Vagina (tissue), 2 donors: Measurements from ENCODE around the gene NECTIN2. TPM values are rescaled to one million over a fixed set of nuclear protein-coding genes. Genes with fewer than 3 reads are reported as not detected.

Experiments
- DNase-seq, 2 donors: peaks; one replicate each; pipeline ENCODE4 v3.0.0-alpha.2; 2017; ENCODE audit errors: extremely low spot score in 2 of 2
- H3K27ac ChIP-seq: fragments of 200-600 bp; sonication (generic); one replicate; pipeline ENCODE4 v1.5.1; 2019
- H3K27me3 ChIP-seq: fragments of 200-600 bp; sonication (generic); one replicate; pipeline ENCODE4 v1.5.1; 2019
- H3K36me3 ChIP-seq, 2 donors: fragments of 200-600 bp; sonication (generic); one replicate each; pipeline ENCODE4 v1.5.1; 2017 to 2019
- H3K4me1 ChIP-seq: fragments of 200-600 bp; sonication (generic); one replicate; pipeline ENCODE4 v1.5.1; 2019
- H3K4me3 ChIP-seq, 2 donors: fragments of 200-600 bp; sonication (generic); 1 replicate in 1 of 2; 2 replicates in 1 of 2; pipeline ENCODE4 v1.5.1; 2016 to 2019
- H3K9me3 ChIP-seq: fragments of 200-600 bp; sonication (generic); one replicate; pipeline ENCODE4 v1.5.1; 2019
- CTCF ChIP-seq, 3 experiments: fragments of 450-650 bp in 2 of 3; fragments of 200-600 bp in 1 of 3; sonication (generic) in 1 of 3; IDR thresholded peaks; one replicate each; pipeline ENCODE4 v1.5.1; 2017 to 2019; ENCODE audit warnings: antibody characterized with exemption in 3 of 3, mild to moderate bottlenecking in 2 of 3, moderate library complexity in 2 of 3
- POLR2A ChIP-seq, 2 donors: fragments of 450-650 bp; IDR thresholded peaks; one replicate each; pipeline ENCODE4 v1.6.1; 2017; ENCODE audit warnings: antibody characterized with exemption in 2 of 2, mild to moderate bottlenecking in 2 of 2, moderate library complexity in 2 of 2
- POLR2AphosphoS5 ChIP-seq, 2 donors: sonication (generic); formaldehyde crosslinking; IDR thresholded peaks; one replicate each; pipeline ENCODE4 v1.9.0; 2017; ENCODE audit warnings: antibody characterized with exemption in 2 of 2, mild to moderate bottlenecking in 2 of 2, low read depth in 1 of 2; ENCODE audit not compliant: insufficient read depth in 1 of 2
- intact Hi-C: fragments of 100-400 bp; cut with DNase I; formaldehyde crosslinking; loops from one replicate; pipeline ENCODE4 v1.15.1; 2023
- total RNA-seq: library from RNA; depleted of rRNA; stranded (reverse); fragments of >200 nt; gene quantifications from one replicate; pipeline ENCODE4 v1.2.3, GENCODE V29; 2016

NECTIN2 gene
- total RNA-seq, 1 donor from 2014 or later: 72.9 TPM

GRCh38 chr19:44812142-44812718 lies 33.9 kb upstream of the NECTIN2 start:
- Histone ChIP-seq H3K36me3 (peaks cover 0 to 17% of the 10 kb centered on the region in 2 donors), H3K27me3 (no peaks in the 10 kb centered on the region), H3K4me1 (peaks cover 41% of the 10 kb centered on the region), H3K4me3 (no peak overlapping the region), H3K27ac (no peak overlapping the region), H3K9me3 (no peaks in the 10 kb centered on the region)
- TF ChIP-seq POLR2A (IDR thresholded peaks at IDR 0.05): no peak
- no peak for TF ChIP-seq POLR2AphosphoS5 (IDR thresholded peaks at IDR 0.05; ENCODE audit: insufficient read depth in 1 of 2, low read depth in 1 of 2)
- TF ChIP-seq CTCF (IDR thresholded peaks at IDR 0.05): no peak
- no peak for DNase-seq
- intact Hi-C loops: no loop called here

- DNase-seq: no peak
- no peak overlapping the region for H3K27ac ChIP-seq
- TF ChIP-seq CTCF (IDR thresholded peaks at IDR 0.05) (no peak), POLR2AphosphoS5 (IDR thresholded peaks at IDR 0.05; ENCODE audit: insufficient read depth in 1 of 2, low read depth in 1 of 2) (no peak), POLR2A (IDR thresholded peaks at IDR 0.05) (no peak)
- no peaks in the 10 kb centered on the region for H3K9me3 ChIP-seq
- H3K36me3 ChIP-seq: peaks cover 0 to 17% of the 10 kb centered on the region in 2 donors
- no peak overlapping the region for H3K4me3 ChIP-seq
- peaks cover 31% of the 10 kb centered on the region for H3K4me1 ChIP-seq
- intact Hi-C loops: no loop called here
- H3K27me3 ChIP-seq: no peaks in the 10 kb centered on the region
Measured at GRCh38 chr19:44813070-44813840, 32.8 kb upstream of the NECTIN2 start.

- H3K36me3 ChIP-seq: peaks cover 0 to 17% of the 10 kb centered on the region in 2 donors
- no peak for DNase-seq
- no peaks in the 10 kb centered on the region for H3K9me3 ChIP-seq
- H3K27ac ChIP-seq: no peak overlapping the region
- no peaks in the 10 kb centered on the region for H3K27me3 ChIP-seq
- TF ChIP-seq POLR2AphosphoS5 (IDR thresholded peaks at IDR 0.05; ENCODE audit: insufficient read depth in 1 of 2, low read depth in 1 of 2) (no peak), CTCF (IDR thresholded peaks at IDR 0.05) (no peak), POLR2A (IDR thresholded peaks at IDR 0.05) (no peak)
- peaks cover 26% of the 10 kb centered on the region for H3K4me1 ChIP-seq
- no peak overlapping the region for H3K4me3 ChIP-seq
- intact Hi-C loops: no loop called here
Measured at GRCh38 chr19:44813841-44814470, 32.1 kb upstream of the NECTIN2 start.

GRCh38 chr19:44814517-44814916 lies 31.6 kb upstream of the NECTIN2 start:
- intact Hi-C loops: no loop called here
- H3K4me3 ChIP-seq: no peak overlapping the region
- no peaks in the 10 kb centered on the region for H3K27me3 ChIP-seq
- H3K27ac ChIP-seq: no peak overlapping the region
- H3K36me3 ChIP-seq: peaks cover 0 to 17% of the 10 kb centered on the region in 2 donors
- no peak for TF ChIP-seq POLR2AphosphoS5 (IDR thresholded peaks at IDR 0.05; ENCODE audit: insufficient read depth in 1 of 2, low read depth in 1 of 2)
- TF ChIP-seq CTCF (IDR thresholded peaks at IDR 0.05): no peak
- H3K9me3 ChIP-seq: no peaks in the 10 kb centered on the region
- H3K4me1 ChIP-seq: peaks cover 21% of the 10 kb centered on the region
- no peak for DNase-seq
